Measurements from ENCODE around the gene SMIM41.

SMIM41 gene

GRCh38 chr12:52066346-52067080, 13.0 kb upstream of the SMIM41 start:
- DNase-seq: no peak

- no peak for DNase-seq
Measured at GRCh38 chr12:52067081-52067374, 12.5 kb upstream of the SMIM41 start.

GRCh38 chr12:52069327-52070184, 9.9 kb upstream of the SMIM41 start, which contains the start of gene ATG101:
Gene ATG101, plus strand, starts transcription at chr12:52069978. Its CDS starts 3,673 bp downstream, at chr12:52073651.
- peak; percentile 75 for DNase-seq

- DNase-seq: no peak
Measured at GRCh38 chr12:52070185-52070925, 9.1 kb upstream of the SMIM41 start.

GRCh38 chr12:52073531-52074381, 5.7 kb upstream of the SMIM41 start:
- DNase-seq: no peak

GRCh38 chr12:52074971-52075724, 4.4 kb upstream of the SMIM41 start:
- no peak for DNase-seq

- no peak for DNase-seq
Measured at GRCh38 chr12:52076811-52077210, 2.7 kb upstream of the SMIM41 start.

GRCh38 chr12:52078276-52078675, 1.2 kb upstream of the SMIM41 start:
- no peak for DNase-seq

- DNase-seq: no peak
Measured at GRCh38 chr12:52080403-52081251, 1.1 kb downstream of the SMIM41 start.

GRCh38 chr12:52081263-52081733, 1.8 kb downstream of the SMIM41 start:
- peak; percentile 49 for DNase-seq

- DNase-seq: no peak
Measured at GRCh38 chr12:52082026-52082668, 2.6 kb downstream of the SMIM41 start.

- DNase-seq: no peak
Measured at GRCh38 chr12:52082669-52082987, 3.1 kb downstream of the SMIM41 start.

GRCh38 chr12:52082988-52083637, 3.6 kb downstream of the SMIM41 start:
- peak; percentile 13 for DNase-seq

GRCh38 chr12:52083638-52083996, 4.1 kb downstream of the SMIM41 start:
- DNase-seq: no peak

GRCh38 chr12:52084491-52085231, 5.2 kb downstream of the SMIM41 start:
- DNase-seq: no peak

GRCh38 chr12:52085682-52086180, 6.2 kb downstream of the SMIM41 start:
- DNase-seq: no peak

- DNase-seq: no peak
Measured at GRCh38 chr12:52086366-52086765, 6.9 kb downstream of the SMIM41 start.

- DNase-seq: no peak
Measured at GRCh38 chr12:52086944-52087835, 7.7 kb downstream of the SMIM41 start.
